GM13976 (cell line): ENCODE results near the gene TUSC7.

ENCODE experiments used
- DNase-seq: peaks from one replicate; pipeline ENCODE4 v3.0.0; 2012; ENCODE audit warnings: low spot score
- CTCF ChIP-seq: IDR thresholded peaks from 2 replicates; pipeline ENCODE4 v1.5.1; 2012; ENCODE audit warnings: borderline replicate concordance, mild to moderate bottlenecking; ENCODE audit not compliant: insufficient read depth; ENCODE audit errors: extremely low read depth, missing control alignments, control extremely low read depth
- in situ Hi-C: fragments of 300-500 bp; cut with MboI; formaldehyde crosslinking; loops from one replicate; pipeline ENCODE4 v1.12.0; 2022; ENCODE audit warnings: low sequenced_read_pairs, mixed read lengths, inconsistent platforms; ENCODE audit not compliant: unreplicated experiment

TUSC7 gene

DNA sequence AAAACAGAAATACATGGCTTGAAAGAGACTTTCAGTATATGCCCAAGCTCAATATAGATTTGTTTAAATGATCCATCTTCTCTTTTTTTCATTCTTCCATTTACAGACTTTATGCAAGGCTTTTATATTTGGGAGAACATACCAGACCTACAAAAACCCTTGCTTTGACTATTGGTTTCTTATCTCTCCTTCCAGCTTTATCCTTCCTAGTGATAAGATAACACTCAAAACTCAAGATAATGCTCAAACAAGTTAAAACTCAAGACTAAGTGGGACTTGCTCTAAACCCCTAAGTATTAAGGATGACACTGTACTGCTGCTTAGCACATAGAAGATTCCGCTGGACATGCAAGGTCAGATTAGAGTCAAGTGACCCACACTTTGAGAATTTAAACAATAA lies 8.0 kb downstream of the TUSC7 start:
- in situ Hi-C loops: no loop called here
- TF ChIP-seq CTCF: no peak
- no peak for DNase-seq

GRCh38 chr3:116728454-116728853 lies 18.9 kb downstream of the TUSC7 start:
- in situ Hi-C loops: no loop called here
- no peak for TF ChIP-seq CTCF
- DNase-seq: no peak

- no peak for DNase-seq
- in situ Hi-C loops: no loop called here
- TF ChIP-seq CTCF: no peak
Measured at GRCh38 chr3:116734243-116734642, 24.7 kb downstream of the TUSC7 start.

DNA sequence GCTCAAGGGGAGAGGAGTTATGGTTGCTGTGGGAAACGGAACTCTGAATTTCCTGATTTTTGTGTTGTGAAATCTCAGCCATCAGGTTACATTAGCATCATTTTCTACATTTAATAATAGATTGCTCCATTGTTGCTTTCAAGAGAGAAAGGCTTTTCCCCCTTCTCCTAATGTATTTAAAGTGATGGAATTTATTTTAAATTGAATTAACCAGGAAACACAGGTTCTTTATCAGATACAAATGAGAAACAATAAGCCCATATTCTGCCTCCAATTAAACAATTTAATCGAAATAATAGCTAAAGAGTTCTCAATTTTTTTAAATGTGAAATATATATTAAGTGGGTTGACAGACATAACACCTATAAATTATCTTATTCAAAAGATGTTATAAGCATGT lies 30.1 kb downstream of the TUSC7 start:
- in situ Hi-C loops: no loop called here
- TF ChIP-seq CTCF: no peak
- no peak for DNase-seq

- DNase-seq: no peak
- no peak for TF ChIP-seq CTCF
- in situ Hi-C loops: no loop called here
Measured at GRCh38 chr3:116740293-116740692, 30.7 kb downstream of the TUSC7 start.

GRCh38 chr3:116741467-116741866 lies 31.9 kb downstream of the TUSC7 start:
- no peak for DNase-seq
- in situ Hi-C loops: no loop called here
- TF ChIP-seq CTCF: no peak

GRCh38 chr3:116743062-116743461 lies 33.5 kb downstream of the TUSC7 start:
- no peak for TF ChIP-seq CTCF
- DNase-seq: no peak
- in situ Hi-C loops: no loop called here
